GM21367 (cell line): ENCODE measurements around the gene CABLES2.
"Not testable (repeated sequence)": the region's sequence is repeated elsewhere in the genome, so short reads cannot be mapped to it uniquely, and the experiment has no call there.

Source experiments
- ATAC-seq: cut with Tn5 transposase; IDR thresholded peaks from one replicate; pipeline ENCODE4 v1.9.1; 2021; ENCODE audit not compliant: unreplicated experiment

CABLES2 gene

DNA sequence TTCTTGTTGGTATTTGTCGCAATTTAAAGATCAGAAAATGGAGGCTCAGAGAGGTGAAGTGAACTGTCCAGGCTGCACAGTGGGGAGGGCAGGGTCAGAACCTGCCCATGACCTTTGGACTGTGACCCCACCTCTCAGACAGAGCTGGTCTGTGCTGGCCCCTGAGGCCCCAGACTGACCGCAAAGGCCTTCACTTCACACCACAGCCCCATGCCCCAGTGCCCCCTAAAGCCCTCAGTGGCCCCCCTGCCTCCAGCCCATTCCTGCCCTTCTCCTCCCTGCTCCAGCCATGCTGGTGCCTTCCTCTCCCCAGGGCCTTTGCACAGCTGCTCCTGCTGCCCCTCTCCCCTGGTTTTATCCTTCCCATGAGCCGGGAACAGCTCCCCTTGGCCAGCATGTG is 29.6 kb upstream of the CABLES2 start:
- no peak for ATAC-seq

DNA sequence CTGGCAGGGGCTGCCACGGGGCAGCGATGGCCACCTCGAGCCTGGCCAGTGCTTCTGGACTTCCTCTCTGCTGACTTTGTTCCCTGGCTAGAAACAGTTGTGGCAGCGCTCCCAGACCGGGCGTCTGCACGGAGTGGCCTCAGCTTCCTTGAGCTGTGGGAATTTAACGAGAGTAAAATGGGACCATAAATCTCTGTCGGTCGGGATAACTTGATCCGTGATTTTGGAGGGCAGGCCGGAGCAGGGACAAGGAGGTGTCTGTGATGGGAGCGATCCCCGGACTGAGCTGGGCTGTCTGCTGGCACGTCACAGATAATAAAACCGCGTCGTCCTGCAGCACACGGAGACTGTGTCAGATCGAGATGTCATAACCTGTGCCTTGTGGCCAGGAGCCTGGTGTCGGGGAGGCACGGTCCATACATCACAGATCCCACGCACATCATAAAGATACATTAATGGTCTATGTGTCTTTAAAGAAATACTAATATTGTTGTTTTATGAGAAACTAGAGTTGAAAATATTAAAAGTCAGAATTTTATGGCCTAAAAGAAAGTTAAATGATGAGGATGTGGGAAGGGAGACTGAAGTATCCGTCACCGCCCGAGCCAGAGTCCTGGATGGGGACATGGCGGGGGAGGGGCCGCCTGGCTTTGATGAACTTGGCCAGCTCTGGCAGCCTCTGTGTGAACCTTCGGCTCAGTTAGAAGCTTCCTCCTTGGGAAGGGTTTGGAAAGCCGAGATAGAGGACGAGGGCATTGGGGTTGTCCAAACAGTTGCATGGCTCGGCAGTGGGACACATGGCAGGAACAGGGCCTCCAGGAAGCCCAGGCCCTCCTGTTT is 26.8 kb upstream of the CABLES2 start:
- ATAC-seq: no peak

DNA sequence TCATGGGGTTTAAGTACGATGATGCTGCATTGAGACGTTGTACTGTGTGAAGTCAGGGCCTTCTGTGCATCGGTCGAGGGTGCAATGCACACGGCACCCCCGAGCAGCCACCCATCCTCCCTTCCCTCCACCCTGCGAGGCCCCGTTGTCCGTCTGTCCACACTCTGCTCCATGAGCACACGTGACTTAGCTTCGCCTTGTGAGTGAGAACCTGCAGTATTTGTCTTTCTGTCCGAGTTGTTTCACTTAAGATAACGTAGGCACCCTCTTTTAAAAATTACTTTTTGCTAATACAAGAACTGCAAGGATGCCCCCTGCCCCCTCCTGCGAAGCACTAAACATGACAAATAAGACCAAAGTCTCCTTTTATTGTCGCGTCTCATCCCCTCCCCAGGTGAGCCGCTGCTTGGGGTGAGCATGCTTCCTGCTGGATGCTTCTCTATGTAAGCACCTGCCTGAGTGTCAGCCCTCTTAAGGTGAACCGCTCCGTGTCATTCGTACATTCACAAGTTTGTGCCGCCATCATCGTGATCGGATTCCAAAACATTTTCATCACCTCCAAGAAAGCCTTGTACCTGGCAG is 23.9 kb upstream of the CABLES2 start:
- ATAC-seq: no peak

DNA sequence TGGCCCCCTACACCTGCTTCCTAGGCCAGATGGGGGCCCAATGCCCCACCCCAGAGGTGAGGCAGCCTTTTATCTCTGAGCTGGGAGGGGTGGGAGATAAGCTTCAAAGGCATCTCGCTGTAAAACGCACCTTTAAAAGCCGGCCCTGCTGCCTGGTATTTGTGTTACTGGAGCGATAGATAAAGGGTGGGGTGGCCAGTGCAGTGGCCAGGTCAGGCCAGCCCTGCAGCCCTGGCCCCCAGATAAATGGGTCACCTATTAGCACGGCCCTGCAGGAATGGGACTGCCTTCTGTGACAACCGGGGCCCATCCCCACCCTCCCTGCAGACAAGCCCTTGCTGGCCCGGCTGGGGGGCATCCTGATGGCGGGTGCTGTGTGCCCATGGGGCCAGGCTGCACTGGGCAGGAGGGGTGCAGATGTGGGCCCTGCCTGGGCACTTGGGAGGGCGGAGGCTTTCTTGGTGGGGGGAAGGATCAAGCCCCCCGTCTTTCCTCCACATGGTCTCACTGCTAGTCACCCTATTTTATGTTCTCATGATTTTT is 23.3 kb upstream of the CABLES2 start:
- ATAC-seq: no peak

DNA sequence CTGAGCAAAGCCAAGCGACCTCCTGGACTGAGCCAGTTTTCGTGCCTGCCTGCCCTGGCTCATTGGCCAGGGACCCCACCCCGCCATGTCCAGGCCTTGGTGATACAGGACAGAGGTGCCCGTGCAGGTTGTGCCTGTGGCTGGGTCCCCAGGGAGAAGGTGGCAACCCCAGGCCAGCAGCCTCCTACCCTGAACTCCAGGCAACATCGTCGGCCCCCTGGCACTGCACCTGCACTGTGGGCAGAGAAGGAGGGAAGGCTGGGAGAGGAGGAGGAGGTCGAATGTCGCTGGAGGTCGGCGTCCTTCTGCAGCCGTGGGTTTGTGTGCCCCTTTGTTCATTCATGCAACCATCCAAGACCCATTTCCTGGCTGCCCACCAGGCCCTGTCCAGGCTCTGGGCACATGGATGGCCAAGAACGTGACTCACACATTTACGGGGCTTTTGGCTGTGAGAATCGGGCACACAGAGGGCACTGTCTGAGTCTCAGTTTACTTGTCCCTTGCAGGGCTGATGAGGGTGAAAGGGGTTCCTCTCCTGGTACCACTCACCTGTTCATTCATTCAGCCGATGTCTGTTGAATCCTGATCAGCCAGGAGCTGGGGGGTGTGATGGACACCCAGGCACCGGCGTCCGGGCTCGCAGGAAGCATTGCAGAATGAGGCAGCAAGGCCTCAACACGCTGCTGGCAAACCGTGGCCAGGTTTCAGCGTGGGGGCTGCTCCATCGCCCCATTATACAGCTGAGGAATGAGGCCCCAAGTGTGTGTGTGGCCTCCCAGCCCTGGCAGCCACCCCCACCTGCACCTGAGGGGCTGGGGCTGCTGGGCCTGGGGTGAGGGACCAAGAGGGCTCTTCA is 22.6 kb upstream of the CABLES2 start:
- no peak for ATAC-seq

DNA sequence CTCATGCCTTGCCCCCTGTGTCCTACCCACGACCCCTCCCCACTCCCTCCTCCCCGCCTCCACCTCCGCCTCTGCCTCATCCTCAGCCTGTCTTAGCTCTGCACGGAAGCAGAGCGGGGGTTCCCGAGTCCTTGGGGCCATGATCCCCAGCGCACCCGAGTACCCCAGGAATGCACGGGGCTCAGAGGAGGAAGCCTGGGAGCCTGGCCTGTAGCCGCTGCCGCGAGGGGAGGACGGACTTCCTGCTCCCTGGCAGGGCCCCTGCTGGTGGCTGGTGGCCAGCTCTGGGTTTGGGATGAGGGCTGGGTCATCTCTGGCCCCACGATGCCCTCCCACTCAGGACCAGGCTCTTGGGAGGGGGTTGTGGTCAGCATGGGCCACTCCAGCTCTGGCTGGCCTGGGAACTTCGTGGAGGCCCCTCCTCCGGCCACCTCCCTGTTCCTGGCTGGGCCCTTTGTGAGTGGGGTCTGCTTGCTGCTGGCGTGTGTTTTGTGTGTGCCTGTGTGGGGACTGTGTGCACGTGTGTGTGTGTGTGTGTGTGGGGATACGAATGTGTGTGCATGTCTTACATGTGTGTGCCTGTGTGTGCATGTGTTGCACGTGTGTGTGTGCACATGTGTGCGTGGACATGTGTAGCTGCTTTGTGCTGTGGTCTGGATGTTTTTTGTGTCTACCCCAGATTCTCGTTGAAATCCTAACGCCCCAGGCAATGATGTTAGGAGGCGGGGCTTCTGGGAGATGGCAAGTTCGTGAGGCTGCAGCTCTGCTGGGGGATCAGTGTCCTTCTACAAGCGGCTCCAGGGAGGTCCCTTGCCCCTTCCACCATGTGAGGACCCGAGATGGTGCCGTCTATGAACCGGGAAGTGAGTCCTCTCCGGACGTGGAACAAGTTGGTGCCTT is 21.6 kb upstream of the CABLES2 start:
- ATAC-seq: no peak

DNA sequence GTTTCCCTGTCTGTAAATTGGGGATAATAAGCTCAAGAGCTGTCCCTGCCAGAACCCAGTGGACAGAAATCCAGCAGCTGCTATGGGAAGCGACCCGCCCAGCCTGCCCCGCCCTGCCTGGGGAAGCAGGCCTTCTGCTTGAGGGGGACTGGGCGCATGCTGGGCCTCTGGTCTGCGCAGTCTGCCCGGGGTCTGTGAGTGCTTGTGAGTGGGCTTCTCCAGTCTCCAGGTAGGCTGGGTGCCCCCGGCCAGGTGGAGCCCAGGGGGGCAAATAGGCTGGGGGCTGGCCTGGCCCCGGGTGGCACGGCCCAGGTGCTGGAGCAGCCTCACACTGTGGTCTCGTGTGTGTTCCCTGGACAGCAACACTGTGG is 20.9 kb upstream of the CABLES2 start:
- ATAC-seq: no peak

DNA sequence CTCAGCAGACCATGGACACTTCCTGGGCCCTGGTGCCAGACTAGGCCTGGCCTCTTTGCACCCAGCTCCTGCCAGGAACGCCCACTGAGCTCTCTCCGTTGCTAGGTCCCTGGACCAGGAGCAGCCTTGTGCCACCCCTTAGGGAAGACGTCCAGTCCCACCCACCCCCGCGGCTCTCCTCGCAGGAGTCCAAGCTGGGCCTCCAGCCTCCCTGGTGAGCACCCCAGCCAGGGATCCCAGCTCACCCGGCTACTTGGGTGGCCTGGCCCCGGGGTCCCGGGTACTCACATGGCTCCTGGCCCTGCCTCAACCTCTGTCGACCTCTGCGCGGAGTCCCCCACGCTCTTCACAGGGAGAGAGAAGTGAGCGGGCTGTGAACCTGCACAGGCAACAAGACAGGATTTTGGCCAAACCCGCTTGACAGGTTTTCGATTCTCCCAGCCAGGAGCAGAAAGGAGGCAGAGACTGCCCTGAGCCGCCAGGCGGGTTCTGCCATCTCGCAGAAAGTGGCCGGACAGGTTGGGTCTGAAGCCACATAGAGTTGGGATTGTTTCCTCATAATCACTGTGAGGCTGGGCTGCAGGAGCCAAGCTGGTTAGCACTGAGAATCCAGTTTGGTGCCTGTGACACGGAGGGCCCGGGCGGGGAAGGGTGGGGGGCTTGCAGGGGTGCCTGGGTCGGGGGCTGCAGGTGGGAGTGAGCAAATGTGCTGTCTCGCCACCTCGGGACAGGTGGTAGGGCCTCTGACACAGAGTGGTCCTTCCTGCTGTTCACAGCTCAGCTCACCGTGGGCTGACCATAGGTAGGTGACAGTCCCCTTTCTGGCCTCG is 20.3 kb upstream of the CABLES2 start, which contains the start of gene RBBP8NL:
Gene RBBP8NL, minus strand, starts transcription at position 368 of the 830 bp plus-strand sequence. CDS start 7,892 bp downstream, outside the sequence.
- no peak for ATAC-seq

DNA sequence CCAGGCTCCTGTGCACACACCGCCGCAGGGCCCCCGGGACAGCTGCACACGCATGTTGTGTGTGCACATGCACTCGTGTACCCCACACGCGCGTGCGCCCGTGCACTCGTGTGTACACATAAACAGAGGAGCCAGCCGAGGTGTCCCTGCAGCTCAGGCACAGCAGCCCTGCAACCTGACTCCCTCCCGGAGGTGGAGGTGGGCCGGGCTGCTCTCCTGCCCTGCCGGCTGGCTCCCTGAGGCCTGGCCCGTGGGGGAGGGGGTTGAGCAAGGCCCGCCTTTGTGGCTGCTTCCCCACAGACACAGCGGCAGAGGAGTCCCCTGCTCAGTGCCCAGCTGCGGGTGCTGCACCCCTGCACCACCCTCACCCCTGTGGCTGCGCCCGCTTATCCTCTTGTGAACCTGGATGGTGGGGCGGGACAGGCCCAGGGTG is 19.6 kb upstream of the CABLES2 start:
- no peak for ATAC-seq

DNA sequence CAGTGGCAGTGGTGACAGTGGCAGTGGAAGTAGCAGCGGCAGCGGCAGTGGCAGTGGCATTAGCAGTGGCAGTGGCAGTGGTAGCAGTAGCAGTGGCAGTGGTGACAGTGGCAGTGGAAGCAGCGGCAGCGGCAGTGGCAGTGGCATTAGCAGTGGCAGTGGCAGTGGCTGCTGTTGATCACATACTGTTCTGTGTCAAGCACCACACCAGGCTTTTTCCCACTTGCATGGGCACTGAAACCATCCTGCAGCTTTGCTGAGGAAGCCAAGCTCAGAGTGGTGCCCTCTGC is 18.9 kb upstream of the CABLES2 start:
- not testable (repeated sequence) for ATAC-seq

DNA sequence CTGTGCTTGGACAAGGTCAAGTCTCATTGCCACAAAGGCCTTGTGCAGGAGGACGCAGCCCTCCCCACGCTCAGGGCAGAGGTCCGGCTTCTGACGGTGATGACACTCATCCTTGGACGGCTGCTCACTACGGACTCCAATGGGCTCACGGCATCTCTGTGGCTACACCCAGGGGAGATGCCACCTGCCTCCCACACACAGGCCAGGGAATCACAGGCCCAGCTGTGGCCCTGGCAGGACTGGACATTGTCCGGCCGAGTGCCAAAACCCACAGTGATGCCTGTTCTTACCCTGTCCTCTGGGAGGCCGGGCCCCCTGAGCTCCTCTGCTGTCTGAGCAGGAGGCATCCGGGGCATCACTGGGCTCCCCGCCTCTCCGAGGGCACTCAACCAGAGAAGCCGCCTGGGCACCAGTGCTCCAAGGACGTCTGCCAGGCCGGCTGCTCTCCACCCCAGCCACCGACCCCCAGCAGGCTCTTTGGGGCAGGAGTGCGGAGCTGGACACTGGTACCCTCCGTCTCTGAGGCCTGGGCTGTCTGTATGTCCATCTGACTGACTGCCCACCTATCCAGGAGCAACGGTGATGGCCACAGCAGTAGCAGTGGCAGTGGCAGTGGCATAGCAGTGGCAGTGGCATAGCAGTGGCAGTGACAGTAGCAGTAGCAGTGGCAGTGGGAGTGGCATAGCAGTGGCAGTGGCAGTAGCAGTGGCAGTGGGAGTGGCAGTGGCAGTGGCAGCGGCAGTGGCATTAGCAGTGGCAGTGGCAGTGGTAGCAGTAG is 18.4 kb upstream of the CABLES2 start:
- no peak for ATAC-seq

DNA sequence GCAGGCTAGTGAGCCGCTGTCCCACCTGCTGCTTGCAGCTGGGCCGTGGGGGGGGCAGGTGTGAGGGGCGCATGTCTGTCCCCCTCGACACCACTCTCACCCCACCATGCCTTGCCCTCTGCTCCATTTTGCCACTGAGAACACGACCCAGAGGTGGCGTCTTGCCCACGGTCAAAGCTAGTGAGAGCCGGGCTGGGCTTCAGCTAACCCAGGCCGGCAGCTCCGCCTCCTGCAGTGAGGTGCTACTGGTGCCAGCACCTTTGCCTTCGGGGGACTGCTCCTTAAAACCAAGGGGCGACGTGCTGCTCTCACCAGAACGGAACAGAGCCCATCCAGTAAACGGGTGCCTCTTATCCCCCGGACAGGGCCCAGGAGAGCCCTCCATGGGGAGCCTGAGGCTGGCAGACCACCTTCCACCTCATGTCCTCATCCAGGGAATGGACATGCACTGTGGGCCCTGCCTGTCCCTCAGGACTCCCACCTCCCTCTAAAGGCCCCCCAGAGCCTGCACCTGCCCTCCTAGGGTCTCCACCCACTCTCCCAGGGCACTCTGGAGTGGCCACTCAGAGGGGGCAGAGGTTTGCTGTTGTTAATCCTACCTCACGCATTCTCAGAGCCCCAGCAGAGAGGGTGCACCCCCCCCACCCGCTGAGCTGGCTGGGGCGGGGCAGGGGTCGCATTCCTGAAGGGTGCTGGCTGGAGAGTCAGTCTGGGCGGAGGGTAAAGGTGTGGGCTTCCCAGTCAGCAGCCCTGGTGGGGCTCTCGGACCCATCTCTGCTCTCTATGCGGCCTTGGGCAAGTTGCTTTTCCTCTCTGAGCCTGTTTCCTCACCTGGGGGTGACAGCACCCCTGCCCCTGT is 17.4 kb upstream of the CABLES2 start:
- ATAC-seq: no peak

DNA sequence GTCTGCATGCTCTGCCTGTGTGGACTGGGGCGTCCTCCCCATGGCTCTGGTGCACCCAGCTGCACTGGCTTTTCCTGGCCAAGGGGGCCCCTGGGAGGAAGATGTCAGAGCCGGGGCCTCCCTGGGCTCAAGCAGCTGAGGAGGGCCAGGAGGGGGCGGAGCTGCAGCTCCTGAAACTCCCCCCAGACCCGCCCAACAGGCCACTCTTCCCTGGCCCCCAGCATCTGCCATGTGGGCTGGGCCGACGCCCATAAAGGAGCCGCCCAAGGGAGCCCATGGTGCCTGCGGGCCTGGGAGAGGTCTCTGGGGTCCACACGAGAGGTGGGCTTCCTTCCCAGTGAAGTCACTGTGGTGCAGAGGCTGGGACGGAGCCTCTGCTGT is 16.2 kb upstream of the CABLES2 start:
- no peak for ATAC-seq

DNA sequence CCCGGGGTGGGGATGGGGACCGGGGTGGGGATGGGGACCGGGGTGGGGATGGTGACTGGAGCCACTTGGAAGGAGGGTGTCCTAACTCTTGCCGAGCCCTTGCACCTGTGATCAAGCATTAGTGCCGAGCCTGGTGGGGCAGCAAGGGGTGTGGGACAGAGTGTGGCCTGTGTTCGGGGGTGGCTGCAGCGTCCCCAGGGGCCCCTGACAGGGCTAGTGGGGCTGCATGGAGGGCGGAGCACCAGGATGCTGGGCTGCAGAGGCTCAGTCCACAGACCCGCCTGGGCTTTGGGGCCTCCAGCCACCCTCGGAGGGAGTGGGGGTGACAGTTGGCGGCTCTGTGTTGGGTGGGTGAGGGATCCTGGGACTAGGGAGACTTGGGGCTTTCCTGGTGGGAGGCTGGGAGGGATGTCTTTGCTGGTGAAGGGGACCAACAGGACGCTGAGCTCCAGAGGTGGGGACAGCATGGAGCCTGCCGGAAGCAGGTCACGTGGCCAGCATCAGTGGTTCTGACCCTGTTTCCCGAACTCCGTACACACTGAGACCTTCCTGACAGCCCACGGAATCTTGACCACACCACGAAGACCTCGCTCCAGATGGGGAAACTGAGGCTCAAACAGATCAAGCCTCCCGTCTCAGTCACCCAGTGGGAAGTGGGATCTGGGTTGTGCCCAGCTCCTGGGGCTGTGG is 15.7 kb upstream of the CABLES2 start:
- no peak for ATAC-seq

DNA sequence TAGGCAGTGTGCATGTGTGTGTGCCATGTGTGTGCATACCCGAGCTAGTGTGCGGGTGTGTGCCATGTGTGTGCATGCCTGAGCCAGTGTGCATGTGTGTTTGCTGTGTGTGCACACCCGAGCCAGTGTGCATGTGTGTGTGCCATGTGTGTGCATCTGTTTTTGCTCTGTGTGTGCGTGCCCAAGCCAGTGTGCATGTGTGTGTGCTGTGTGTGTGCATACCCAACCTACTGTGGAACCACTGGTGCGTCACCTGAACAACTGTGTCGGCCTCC is 14.6 kb upstream of the CABLES2 start:
- no peak for ATAC-seq

DNA sequence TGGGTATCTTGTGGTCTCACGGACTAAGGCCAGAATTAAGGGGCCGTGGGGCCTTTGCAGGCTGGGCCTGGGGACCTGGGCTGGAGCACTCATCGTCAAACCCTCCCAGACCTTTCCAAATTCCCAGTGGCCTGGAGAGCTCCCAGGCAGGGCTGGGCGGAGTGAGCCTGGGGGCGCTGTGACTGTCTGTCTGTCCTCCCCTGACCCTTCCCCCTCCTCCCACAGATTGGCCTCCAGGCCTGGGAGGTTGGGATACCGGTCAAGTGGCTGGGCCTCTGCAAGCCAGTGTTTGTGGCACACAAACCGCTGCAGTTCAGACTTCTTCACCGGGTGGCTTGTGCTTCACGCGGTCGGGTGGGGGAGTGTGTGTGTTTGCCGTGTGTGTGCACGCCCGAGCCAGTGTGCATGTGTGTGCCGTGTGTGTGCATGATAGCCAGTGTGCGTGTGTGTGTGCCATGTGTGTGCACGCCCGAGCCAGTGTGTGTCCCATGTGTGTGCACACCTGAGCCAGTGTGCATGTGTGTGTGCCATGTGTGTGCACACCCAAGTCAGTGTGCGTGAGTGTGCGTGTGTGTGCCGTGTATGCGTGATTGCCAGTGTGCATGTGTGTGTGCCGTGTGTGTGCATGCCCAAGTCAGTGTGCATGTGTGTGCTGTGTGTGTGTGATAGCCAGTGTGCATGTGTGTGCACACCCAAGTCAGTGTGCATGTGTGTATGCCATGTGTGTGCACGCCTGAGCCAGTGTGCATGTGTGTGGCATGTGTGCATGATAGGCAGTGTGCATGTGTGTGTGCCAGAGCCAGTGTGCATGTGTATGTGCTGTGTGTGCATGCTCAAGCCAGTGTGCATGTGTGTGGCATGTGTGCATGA is 14.0 kb upstream of the CABLES2 start:
- ATAC-seq: no peak

DNA sequence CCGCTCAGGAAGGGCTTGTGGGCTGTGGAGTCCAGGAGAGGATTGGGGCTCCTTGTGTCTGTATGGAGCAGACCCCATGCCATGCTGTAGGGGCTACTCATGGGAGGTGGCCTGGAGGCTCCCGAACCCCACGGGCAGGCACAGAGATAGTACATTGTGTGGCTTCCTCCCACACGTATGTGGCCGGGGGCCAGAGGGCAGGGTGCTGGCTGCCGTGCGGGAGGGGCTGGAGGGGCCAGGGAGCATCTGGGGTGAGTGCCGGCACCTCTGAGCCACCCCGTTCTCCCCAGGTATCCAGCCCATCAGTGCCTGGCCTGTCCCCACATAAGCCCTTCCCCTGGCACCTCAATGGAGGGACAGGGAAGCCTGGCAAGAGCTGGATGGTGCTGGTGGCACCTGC is 12.7 kb upstream of the CABLES2 start:
- no peak for ATAC-seq
